Bone marrow (tissue), 2 donors: ENCODE data around the gene STARD6.
"Not testable (repeated sequence)": the region's sequence is repeated elsewhere in the genome, so short reads cannot be mapped to it uniquely, and the experiment has no call there.

Experiments used
- DNase-seq, 2 donors: peaks; one replicate each; lab custom pipeline; 2025; lab: John Stamatoyannopoulos, UW

STARD6 gene, protein sequence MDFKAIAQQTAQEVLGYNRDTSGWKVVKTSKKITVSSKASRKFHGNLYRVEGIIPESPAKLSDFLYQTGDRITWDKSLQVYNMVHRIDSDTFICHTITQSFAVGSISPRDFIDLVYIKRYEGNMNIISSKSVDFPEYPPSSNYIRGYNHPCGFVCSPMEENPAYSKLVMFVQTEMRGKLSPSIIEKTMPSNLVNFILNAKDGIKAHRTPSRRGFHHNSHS

DNA sequence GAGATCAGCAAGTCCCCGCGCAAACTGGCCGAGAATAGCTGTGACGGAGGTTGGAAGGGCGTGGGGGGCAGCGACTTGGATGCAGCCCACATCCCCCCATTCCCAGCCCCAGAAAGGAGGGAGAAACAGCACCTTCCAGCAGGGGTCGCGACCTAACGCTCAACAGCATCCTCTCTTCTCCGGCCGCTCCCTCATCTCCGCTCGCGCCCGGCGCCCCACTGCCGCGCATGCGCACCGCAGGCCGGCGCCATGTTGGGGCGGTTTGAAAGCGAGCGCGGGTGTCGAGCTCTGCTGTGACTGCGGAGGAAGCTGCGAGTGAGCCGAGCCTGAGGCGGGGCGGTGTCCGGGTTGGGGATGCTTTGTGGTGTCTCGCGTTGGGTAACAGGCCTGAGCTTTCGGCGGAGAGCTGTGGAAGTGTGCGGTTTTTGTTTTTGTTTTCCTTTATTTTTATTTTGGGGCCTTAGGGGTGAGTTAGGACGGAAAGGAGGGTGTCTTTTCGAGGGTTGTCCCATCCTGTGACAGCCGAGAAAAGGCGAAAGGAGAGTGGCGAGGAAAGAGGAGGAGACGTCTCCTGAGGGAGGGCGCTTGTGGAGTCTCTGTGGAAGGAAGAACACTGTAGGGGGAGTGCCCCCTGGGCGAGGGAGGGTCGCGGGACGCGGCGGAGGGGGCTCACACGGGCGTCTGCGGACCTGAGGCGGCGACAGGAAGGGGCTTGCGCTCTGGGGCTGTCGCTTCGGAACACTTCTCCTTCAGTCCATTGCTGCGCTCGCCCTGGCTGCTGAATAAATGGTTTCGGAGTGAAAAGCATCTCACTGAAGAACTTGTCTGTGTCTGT lies at the start of gene STARD6, which contains the start of gene C18orf54:
TSS of gene STARD6 (minus strand) at position 199 of the 835 bp plus-strand sequence. CDS start 3,285 bp downstream, outside the sequence.
TSS of gene C18orf54 (plus strand) at position 247 of the 835 bp plus-strand sequence. CDS start 2,667 bp downstream, outside the sequence.
- DNase-seq, result peak; percentile 66 to 91

DNA sequence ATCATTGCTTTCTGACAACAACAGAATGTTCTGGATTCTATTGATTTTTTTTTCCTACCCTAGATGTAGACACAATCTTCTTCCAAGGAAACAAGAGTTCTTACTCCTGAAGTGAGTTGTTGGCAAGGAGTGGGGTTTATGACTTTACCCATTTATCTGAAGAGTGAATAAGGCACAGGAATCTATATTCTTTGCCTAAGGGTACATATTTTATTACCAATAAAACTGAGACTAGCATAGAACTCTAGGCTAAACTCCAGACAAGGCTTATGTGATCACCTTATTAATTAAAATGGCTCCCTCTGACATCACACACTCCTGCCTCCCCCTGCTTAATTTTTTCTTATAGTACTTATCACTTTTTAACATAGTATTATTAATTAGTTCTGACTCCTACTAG lies 47.6 kb upstream of the STARD6 start:
- no peak for DNase-seq

DNA sequence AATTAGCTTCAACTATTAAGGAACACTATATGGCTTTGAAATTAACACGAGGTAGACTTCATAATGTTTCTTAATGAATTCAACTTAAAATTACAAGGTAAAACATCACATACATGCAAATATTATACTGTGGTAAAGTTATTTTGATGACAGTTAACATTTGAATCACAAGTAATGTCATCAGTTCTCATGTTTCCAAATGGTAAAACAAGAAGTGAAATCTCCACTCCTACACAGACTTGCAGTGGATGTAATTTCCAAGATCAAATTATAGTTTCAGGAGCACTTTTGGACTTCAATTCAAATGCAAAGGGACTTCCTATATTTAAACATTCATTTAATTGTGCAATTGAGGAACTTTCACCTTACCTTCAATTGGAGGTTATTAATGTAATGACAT lies 39.1 kb upstream of the STARD6 start:
- no peak for DNase-seq

DNA sequence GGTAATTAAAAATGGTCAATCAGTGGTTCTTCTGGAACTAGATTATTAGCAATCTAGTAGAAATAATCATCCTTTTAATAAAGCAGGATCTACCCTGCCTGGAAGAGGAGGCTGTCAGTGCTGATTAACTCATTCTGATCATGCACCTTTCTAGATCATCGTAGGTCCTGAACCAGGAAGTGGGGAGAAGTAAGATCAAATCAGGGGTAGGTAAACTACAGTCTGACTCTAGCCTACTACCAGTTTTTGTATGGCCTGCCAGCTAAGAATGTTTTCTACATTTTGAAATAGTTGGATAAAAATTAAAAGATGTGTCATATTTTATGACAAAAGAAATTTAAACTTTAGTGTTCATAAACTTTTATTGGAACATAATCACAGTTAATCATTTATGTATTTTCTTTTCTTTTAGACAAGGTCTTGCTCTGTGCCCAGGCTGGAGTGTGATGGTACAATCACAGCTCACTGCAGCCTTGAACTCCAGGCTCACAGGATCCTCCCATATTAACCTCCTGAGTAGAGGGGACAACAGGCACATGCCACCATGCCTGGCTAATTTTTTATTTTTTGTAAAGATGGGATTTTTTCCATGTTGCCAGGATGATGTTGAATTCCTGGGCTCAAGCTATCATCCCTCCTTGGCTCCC lies 36.1 kb upstream of the STARD6 start:
- no peak for DNase-seq

DNA sequence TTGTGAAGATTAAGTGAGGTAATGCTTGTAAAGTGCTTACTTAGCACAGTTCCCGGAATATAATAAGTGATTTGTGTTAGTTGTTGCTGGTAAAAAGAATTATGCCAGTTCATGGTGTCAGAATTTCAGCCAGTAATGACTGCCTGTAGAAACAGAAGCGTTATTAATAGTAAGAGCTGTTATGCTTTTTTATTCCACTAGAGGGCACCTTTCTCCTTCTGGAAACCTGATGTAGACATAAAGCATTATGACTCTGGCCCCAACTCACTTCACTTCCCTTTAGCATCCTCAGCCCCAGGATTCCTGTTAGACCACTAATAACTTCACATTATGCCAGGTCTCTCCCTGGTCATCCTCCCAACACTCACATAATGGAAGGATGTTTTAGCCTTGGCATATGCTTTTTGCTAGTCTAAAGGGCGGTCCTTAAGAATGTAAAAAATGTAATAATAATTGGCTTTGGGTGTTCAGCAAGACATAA lies 34.9 kb upstream of the STARD6 start:
- DNase-seq, result peak in 1 of 2 donors; percentile 87

DNA sequence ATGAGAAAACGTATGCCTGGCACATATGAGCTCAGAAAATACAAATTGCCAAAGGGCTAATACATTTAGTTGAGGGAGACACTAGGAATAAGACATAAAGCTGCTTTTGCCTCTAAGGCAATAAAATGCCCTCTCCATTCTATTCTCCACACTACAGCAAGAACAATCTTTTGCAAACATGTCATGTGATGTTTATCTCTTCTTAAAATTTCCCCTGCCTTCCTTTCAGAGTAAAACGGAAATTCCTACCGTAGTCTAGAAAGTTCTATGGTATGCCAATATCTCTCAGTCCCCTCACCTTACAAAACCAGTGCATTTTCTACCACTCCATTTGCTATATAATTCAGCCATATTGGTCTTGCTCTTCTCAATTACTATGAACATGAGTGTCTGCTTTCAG lies 33.2 kb upstream of the STARD6 start:
- DNase-seq, result no peak

DNA sequence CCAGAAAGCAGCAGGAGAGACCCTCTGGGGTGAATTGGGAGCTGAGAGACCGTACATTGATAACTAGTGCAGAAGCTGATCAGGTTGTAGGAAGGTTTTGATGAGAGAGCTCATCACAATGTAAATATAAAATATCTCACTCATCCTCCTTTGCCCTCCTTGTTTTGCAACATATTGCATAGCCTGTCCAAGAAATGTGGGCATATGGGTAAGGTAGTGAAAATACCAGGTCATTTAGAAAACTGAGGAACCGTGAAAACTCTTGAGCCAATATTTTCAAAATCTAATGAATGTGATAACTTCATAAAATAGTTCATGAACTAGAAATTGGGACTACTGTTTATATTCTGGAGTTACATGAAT lies 31.5 kb upstream of the STARD6 start:
- DNase-seq, result no peak

DNA sequence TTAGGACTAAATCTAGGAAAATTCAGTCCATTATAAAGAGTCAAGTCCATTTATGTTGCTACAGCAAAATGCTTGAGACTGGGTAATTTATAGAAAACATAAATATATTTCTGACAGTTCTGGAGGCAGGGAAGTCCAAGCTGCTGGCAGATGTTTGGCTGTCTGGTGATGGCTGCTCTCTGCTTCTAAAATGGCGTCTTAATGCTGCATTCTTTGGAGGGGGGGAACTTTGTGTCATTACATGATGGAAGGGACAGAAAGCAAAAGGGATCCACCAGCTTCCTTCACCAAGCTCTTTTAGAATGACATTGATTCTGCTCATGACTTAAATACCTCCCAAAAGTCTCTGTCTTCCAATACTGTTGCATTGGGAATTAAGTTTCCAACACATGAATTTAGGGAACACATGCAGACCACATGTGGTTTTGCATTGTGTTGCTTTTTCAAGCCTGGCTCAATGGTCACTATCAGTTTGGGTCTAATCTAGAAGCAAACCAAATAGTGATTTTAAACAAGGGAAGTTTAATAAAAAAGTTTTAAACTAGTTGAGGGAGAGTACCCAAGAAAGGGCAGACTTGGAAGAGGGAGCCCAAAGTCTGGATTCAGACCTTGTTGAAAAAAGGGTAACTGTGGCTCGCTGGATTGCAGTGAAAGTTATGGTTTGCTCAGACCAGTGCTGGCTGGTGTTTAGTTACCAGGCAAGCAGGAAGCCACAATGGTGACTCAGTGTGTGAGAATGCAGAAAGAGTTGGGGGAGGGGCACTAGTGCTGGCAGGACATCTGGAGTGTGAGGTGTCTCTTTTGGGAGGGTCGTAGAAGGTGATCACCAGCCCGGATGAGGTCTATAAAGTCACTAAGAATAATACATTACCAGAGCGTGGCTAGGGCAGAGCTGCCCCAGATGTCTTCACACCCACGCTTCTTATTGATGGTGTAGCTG lies 30.8 kb upstream of the STARD6 start:
- DNase-seq, result peak in 1 of 2 donors; percentile 94

DNA sequence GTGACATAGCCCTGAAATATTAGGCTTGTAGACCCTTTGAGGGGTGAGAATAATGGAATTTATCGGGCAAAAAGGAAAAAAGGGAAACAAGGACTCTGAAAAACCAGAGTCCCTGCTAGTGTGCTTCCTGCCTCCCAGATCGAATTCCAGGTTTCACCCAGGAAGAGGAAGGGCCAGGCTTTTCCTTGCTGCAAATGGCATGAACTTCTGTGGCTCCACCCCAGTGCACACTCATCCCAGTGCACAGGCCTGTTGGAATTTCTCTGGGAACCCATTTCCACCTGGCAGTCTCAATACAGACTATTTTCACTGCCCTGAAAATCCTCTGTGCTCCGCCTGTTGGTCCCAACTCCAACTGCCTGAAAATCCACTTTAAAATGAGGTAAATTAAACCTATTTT lies 30.0 kb upstream of the STARD6 start:
- no peak for DNase-seq

DNA sequence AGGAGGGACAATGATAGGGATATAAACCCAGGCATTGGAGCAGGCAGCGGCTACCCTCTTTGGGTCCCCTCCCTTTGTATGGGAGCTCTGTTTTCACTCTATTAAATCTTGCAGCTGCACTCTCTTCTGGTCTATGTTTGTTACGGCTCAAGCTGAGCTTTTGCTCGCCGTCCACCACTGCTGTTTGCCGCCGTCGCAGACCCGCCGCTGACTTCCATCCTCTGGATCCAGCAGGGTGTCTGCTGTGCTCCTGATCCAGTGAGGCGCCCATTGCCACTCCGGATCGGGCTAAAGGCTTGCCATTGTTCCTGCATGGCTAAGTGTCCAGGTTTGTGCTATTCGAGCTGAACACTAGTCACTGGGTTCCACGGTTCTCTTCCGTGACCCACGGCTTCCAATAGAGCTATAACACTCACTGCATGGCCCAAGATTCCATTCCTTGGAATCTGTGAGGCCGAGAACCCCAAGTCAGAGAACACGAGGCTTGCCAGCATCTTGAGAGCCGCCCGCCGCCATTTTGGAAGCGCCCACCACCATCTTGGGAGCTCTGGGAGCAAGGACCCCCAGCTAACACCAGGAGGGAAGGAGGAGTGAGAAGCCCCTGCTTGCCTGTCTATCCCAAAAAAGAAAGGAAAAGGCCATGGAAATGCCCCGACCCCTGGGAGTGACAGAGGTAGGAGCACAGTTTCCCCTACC lies 29.3 kb upstream of the STARD6 start:
- DNase-seq, result not testable (repeated sequence)

DNA sequence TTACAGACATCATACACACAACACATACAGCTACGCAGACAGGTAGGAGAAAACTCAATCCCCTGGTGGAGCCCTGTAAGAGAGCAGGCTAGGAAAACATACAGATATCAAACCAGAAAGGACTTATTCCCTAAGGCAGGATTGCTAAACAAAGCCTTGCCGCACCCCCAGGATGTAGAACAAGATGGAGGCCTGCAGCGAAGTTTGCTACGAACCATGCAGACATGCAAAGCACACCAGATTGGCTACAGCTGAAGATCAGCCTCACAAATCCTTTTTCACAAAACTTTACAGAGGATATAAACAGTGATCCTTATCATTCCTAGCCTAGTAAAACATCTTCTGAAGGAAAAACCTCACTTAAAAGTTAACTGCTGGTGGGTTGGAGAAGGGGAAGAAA lies 28.4 kb upstream of the STARD6 start:
- no peak for DNase-seq

DNA sequence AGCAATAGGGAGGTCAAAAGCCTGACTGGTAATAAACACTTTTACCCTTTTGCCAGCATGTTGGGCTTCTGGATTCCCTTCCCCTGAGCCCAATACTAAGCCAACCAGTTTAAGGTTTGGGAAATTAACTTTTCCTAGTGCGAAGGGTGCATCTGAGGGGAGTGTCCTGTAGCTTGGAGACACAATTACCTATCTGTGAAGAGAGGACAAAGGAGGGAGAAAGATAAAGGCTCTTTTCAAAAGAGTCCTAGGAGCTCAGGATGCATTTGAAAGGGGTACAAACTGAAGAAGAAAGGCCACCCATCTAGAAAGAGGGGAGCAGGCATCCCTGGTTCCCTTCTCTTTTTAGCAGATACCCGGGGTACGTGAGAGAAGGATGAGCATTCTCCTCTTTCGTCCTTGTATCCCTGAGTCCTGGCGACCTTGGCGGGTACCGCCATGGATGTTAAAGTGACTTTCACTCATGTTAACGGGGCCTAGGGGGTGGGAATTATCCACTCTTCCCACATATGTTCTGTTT lies 25.1 kb upstream of the STARD6 start:
- no peak for DNase-seq

DNA sequence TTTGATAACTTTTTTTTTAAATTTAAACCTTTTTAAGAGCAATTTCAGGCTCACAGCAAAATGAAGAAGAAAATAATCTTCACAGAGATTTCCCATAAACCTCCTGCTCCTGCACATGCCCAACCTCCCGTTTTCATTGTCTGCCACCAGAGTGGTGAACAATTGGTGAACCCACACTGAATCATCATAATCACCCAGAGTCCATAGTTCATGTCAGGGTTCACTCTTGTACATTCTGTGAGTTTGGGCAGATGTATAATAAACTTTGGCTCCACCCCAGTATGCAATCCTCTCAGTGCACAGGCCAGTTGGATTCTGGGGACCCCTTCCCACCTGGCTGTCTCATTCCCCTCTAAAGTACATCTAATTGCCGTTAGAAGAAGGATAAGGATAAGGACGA lies 24.4 kb upstream of the STARD6 start:
- DNase-seq, result no peak

DNA sequence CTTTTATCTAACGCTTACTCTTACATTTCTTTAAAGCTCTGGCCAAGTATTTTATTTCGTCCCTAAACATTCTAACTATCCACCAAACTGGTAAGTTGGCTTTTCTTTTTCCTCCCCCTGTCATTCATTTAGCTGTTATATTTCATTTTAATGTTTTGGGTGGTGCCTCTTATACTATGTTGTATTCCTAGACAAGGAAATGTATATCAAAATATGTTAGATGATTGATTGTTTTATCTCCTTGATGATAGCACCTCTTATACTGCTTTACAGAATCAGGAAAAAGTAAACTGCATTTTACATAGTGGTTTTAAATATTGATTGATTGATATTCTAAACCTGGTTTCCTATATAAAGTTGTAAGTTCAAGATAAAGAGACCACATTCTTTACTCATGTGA lies 24.0 kb upstream of the STARD6 start:
- no peak for DNase-seq

DNA sequence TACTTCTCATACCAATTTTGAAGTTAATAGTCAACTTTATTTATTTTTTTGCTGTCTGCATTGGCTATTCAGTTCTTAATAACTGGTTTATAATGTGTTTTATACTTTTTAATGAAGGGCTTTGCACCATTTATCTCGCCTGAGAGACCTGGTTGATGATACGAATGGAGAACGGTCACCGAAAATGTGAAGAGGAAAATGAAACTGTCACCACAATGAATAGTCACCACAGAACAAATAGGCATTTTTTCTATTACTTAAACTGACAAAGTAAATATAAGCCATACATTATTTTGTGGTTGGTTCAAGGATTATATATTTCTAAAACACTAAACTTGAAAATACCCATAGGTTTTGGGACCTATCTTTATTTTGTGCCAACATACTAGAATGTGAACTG lies 20.4 kb upstream of the STARD6 start:
- no peak for DNase-seq

DNA sequence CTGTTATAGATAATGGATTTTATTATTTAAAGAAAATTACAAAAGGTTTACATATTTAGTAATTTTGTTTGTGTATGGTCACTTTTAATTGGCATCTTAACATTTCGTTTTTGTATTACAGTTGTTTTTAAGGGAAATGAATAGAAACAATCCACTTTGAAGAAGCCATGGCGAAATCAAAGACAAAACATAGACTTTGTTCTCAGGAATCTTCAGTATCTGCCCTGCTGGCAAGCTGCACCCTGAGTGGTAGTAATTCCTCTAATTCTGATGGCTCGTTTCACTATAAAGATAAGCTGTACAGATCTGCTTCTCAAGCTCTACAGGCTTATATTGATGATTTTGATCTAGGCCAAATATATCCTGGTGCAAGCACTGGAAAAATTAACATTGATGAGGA lies 2.7 kb upstream of the STARD6 start:
- no peak for DNase-seq

DNA sequence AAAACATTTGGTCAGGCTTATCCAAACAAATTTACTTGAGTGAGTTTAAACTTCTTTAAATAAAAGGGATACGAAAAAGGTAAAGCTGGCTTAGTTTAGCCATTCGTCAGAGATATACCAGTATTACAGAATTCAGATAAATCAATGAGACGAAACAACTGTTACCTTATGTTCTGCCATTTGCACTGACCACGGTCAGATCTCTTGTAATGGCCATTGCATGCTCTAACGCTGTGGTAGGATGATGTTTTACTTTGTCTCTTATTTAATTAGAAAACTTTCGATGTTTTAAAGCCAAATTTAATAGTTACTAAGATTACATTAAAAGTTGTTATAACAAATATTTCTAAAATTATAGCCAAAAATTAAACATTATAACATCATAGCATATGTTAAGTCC lies 1.6 kb upstream of the STARD6 start:
- no peak for DNase-seq

DNA sequence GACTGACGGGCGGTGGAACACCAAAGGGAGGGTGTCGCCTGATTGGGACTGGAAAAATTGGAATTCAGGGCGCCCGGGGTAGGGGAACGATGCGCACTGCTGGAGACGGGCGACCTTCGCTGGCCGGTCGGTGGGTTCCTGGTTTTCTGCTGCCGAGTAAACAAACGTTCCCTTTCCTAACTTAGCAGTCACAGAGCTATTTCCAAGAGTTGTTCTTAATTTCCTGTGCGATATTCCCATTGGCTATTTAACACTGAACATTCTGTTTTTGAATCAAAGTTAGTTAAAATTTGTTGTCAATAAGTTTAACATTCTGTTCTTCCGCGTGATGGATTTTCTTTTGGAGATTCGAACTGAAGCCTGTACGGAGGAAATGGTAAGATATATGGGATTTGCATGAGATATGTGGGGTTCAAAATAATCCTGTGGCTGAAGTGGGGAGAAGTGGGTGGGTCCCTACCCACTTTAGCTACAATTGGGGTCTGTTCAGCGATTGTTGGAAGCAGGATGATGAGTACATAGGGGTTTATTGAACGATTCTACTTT lies 910 bp upstream of the STARD6 start:
- DNase-seq, result no peak

DNA sequence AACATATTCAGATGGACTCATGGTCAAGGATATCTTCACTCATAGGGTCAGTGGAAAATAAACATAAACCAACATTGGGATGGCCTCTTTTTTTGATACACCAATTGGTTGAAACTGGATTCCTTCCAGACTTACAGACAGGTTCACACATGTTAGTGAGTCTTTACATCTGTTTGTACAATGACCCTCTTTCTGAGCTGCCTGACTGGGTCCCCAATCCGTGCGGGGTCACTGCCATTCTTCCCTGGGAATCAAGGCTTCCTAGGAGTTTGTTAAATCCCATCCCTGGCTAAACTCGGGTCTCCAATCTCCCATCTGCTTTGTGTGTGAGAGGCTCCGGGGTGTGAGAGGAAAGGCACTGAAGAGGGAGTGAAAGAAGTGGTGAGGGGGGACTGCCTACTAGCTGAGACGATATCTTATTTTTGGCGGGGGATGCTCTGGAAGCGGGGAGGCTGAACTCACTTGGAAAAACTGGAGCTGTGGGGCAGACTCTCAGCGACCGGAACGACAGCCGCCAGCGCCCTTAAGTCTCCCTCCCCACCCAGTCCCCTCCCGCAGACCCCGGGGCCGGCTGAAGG lies 487 bp downstream of the STARD6 start:
- peak in 1 of 2 donors; percentile 53 for DNase-seq

DNA sequence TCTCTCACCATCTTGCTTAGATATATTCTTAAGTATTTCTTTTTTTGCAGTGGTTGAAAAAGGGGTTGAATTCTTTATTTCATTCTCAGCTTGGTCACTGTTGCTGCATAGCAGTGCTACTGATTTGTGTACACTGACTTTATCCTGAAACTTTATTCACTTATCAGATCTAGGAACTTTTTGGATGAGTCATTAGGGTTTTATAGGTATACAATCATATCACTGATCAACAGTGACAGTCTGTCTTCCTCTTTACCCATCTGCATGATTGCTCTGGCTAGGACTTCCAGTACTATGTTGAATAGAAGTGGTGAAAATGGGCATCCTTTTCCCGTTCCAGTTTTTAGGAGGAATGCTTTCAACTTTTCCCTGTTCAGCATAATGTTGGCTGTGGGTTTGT lies 6.5 kb downstream of the STARD6 start:
- no peak for DNase-seq
